Parathyroid adenoma (tissue), 2 donors: Measurements from ENCODE around the gene BBS9.

Source experiments
- H2AFZ ChIP-seq: fragments of 300-600 bp; sonication (generic); one replicate; pipeline ENCODE4 v1.7.0; 2017; ENCODE audit warnings: antibody characterized with exemption, mild to moderate bottlenecking
- H3K27ac ChIP-seq: fragments of 300-600 bp; sonication (generic); one replicate; pipeline ENCODE4 v1.7.0; 2017
- H3K27me3 ChIP-seq: fragments of 300-600 bp; sonication (generic); one replicate; pipeline ENCODE4 v1.7.0; 2017; ENCODE audit warnings: low read length; ENCODE audit not compliant: control insufficient read depth, insufficient read depth
- H3K36me3 ChIP-seq: fragments of 300-600 bp; sonication (generic); one replicate; pipeline ENCODE4 v1.7.0; 2017; ENCODE audit warnings: low read length; ENCODE audit not compliant: control insufficient read depth, insufficient read depth
- H3K4me1 ChIP-seq: fragments of 300-600 bp; sonication (generic); one replicate; pipeline ENCODE4 v1.7.0; 2017; ENCODE audit warnings: control low read depth
- H3K4me2 ChIP-seq: fragments of 300-600 bp; sonication (generic); one replicate; pipeline ENCODE4 v1.7.0; 2017; ENCODE audit warnings: low read length
- H3K4me3 ChIP-seq: fragments of 300-600 bp; sonication (generic); one replicate; pipeline ENCODE4 v1.7.0; 2017; ENCODE audit warnings: low read depth, low read length
- H3K79me2 ChIP-seq: fragments of 300-600 bp; sonication (generic); one replicate; pipeline ENCODE4 v1.7.0; 2017; ENCODE audit warnings: control low read depth
- H3K9ac ChIP-seq: fragments of 300-600 bp; sonication (generic); one replicate; pipeline ENCODE4 v1.7.0; 2017; ENCODE audit warnings: mild to moderate bottlenecking
- H3K9me3 ChIP-seq: fragments of 300-600 bp; sonication (generic); one replicate; pipeline ENCODE4 v1.7.0; 2017; ENCODE audit warnings: low read length; ENCODE audit not compliant: control insufficient read depth
- CTCF ChIP-seq: fragments of 300-600 bp; sonication (generic); IDR thresholded peaks from one replicate; pipeline ENCODE4 v1.7.0; 2017; ENCODE audit warnings: antibody characterized with exemption, mild to moderate bottlenecking
- donor health status: primary hyperparathyroidism.

The BBS9 gene

GRCh38 chr7:33536398-33537103, 407.2 kb downstream of the BBS9 start:
- H3K9me3 ChIP-seq, result no peaks in the 10 kb centered on the region
- H3K27me3 ChIP-seq, result no peaks in the 10 kb centered on the region
- H3K4me1 ChIP-seq, result no peaks in the 10 kb centered on the region
- H3K27ac ChIP-seq, result no peak overlapping the region
- H3K4me2 ChIP-seq, result no peak overlapping the region
- no peak overlapping the region for H2AFZ ChIP-seq
- no peak for TF ChIP-seq CTCF
- no peak overlapping the region for H3K9ac ChIP-seq
- no peaks in the 10 kb centered on the region for H3K79me2 ChIP-seq
- H3K36me3 ChIP-seq, result no peaks in the 10 kb centered on the region
- no peak overlapping the region for H3K4me3 ChIP-seq

- Histone ChIP-seq H3K9me3 (no peaks in the 10 kb centered on the region), H3K9ac (no peak overlapping the region), H3K4me2 (no peak overlapping the region), H3K4me1 (no peaks in the 10 kb centered on the region), H3K4me3 (no peak overlapping the region), H3K27ac (no peak overlapping the region), H2AFZ (no peak overlapping the region), H3K27me3 (no peaks in the 10 kb centered on the region), H3K36me3 (no peaks in the 10 kb centered on the region), H3K79me2 (no peaks in the 10 kb centered on the region)
- no peak for TF ChIP-seq CTCF
These were observed 407.7 kb downstream of the BBS9 start for GRCh38 chr7:33537104-33537477.

GRCh38 chr7:33539198-33539597, 409.8 kb downstream of the BBS9 start:
- Histone ChIP-seq H3K9me3 (no peaks in the 10 kb centered on the region), H3K4me3 (no peak overlapping the region), H3K27me3 (no peaks in the 10 kb centered on the region), H3K4me2 (no peak overlapping the region), H3K27ac (no peak overlapping the region), H3K36me3 (no peaks in the 10 kb centered on the region), H3K4me1 (no peaks in the 10 kb centered on the region), H2AFZ (no peak overlapping the region), H3K79me2 (no peaks in the 10 kb centered on the region), H3K9ac (no peak overlapping the region)
- TF ChIP-seq CTCF, result no peak

GRCh38 chr7:33539659-33540400, 410.5 kb downstream of the BBS9 start:
- no peak overlapping the region for H3K27ac ChIP-seq
- no peak for TF ChIP-seq CTCF
- H3K27me3 ChIP-seq, result no peaks in the 10 kb centered on the region
- no peaks in the 10 kb centered on the region for H3K36me3 ChIP-seq
- H3K4me2 ChIP-seq, result no peak overlapping the region
- no peak overlapping the region for H3K4me3 ChIP-seq
- no peaks in the 10 kb centered on the region for H3K79me2 ChIP-seq
- H3K9me3 ChIP-seq, result no peaks in the 10 kb centered on the region
- no peaks in the 10 kb centered on the region for H3K4me1 ChIP-seq
- H2AFZ ChIP-seq, result no peak overlapping the region
- H3K9ac ChIP-seq, result no peak overlapping the region

GRCh38 chr7:33547880-33548279, 418.5 kb downstream of the BBS9 start:
- H3K27me3 ChIP-seq, result no peaks in the 10 kb centered on the region

More at GRCh38 chr7:33547880-33548279, 418.5 kb downstream of the BBS9 start:
- Histone ChIP-seq H3K9me3 (no peaks in the 10 kb centered on the region), H3K9ac (no peak overlapping the region), H2AFZ (no peak overlapping the region), H3K27ac (no peak overlapping the region), H3K36me3 (no peaks in the 10 kb centered on the region), H3K4me3 (no peak overlapping the region), H3K79me2 (no peaks in the 10 kb centered on the region), H3K4me1 (no peaks in the 10 kb centered on the region), H3K4me2 (no peak overlapping the region)
- TF ChIP-seq CTCF, result no peak
